Putamen (tissue), 1 donor: Measurements from ENCODE around the gene ZNF229.
"Not testable (repeated sequence)": the region's sequence is repeated elsewhere in the genome, so short reads cannot be mapped to it uniquely, and the experiment has no call there.

ENCODE experiments used
- DNase-seq: peaks from one replicate; pipeline ENCODE4 v3.0.0-alpha.2; 2016; ENCODE audit warnings: low spot score

ZNF229 gene

DNA sequence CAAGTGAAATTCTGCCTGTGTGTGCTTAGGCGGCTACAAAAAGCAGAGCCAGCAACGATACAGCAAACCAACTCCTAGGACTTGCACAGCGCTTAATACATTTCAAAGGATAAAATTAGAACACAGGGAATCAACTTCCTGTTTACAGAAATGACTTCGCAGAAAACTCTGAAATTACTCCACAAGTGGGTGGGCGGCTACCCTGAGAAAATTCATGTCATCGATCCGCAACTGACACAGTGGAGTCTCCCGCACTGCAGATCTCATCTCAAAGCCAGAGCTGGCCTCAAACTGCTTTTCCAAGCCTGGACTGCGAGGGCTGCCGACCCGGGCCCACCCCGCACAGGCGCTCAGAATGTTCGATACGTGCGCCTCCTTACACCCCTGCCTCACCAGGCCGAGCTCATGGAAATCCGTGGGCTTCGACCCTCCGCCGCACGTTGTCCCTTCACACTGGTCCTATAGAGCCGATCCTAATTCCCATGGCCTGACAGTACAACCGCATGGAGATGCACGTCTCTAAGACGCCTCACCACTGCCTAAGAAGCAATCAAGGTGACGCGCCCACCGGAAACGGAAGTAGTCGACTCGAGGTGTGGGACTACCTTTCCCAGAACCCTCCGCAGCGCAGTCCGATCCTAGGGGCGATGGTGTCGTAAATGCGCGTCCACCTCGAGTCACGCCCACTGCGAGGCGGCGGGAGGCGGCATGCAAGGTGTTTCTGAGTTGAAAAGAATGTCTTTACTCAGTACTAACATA, at the start of gene ZNF229:
TSS of gene ZNF229 (minus strand) at position 557 of the 759 bp plus-strand sequence. CDS start 5,625 bp downstream, outside the sequence.
- peak; percentile 82 for DNase-seq

DNA sequence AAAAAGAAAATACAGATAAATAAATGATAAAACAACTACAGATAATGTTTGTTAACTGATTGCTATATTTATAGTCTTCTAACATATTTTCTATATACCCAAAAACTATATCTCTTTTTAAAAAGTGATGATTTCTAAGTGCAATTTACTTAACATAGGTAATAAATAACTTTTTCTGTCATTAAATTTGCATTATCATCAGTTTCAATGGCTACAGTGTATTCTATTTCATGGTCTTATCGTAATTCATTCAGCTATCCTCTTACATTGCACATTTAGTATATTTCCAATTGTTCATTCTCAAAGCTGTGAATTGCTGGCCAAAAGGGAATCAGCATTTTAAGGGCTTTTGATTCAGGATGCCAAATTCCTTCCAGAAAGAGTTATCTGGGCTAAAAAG, 48.4 kb upstream of the ZNF229 start:
- no peak for DNase-seq

DNA sequence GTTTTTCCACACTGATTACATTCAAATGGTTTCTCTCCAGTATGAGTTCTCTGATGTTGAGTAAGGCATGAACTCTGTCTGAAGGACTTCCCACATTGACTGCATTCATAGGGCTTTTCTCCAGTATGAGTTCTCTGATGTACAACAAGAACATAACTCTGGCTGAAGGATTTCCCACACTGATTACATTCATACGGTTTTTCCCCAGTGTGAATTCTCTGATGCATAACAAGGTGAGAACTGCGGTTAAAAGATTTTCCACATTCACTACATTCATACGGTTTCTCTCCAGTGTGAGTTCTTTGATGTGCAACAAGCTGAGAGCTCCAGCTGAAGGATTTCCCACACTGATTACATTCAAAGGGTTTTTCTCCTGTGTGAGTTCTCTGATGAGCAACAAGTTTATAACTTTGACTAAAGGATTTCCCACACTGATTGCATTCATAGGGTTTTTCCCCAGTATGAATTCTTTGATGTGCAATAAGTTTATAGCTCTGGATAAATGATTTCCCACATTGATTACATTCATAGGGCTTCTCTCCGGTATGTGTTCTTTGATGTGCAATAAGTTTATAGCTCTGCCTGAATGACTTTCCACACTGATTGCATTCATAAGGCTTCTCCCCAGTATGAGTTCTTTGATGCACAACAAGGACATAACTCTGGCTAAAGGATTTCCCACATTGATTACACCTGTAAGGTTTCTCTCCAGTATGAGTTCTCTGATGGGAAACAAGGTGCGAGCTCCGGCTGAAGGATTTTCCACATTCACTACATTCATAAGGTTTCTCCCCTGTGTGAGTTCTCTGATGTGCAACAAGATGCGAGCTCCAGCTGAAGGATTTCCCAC, 28.5 kb upstream of the ZNF229 start:
- no peak for DNase-seq

DNA sequence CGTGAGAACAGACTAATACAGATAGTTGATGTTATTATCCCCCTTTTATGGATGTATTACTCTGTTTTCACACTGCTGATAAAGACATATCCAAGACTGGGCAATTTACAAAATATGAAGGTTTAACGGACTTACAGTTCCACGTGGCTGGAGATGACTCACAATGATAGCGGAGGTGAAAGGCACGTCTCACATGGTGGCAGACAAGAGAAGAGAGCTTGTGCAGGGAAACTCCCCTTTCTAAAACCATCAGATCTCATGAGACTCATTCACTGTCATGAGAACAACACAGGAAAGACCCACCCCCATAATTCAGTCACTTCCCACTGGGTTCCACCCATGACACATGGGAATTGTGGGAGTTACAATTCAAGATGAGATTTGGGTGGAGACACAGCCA, 20.5 kb upstream of the ZNF229 start:
- DNase-seq = not testable (repeated sequence)

DNA sequence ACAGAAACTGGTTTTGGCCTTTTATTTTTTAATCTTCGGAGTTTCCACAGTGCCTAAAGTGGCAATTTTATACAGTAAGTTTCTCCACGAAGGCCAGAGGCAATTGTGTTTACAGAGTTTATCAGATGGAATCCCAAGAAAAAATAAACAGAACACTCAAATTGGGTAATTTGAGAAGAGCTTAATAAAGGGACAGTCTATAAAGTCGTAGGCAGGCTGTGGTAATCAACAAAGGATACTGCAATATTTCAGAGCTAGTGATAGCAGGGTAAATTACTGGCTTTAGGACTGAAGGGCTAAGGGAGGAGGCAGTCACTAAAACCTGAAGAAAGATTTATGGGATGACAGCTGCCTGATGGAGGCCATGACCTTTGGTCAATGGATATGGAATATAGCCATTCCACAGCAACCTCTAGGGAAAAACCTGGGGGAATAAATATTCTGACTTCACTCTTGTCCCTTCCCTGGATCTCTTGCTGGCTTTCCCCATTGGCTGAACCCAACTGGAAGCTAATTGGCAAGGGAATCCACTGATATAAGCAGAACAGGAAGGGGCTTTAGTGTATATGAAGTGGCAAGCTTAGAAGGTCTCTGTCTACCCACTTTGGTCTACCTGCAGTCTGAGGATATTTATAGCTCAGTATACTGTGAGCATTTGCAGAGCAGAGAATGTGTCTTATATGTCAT, 14.5 kb upstream of the ZNF229 start:
- not testable (repeated sequence) for DNase-seq

DNA sequence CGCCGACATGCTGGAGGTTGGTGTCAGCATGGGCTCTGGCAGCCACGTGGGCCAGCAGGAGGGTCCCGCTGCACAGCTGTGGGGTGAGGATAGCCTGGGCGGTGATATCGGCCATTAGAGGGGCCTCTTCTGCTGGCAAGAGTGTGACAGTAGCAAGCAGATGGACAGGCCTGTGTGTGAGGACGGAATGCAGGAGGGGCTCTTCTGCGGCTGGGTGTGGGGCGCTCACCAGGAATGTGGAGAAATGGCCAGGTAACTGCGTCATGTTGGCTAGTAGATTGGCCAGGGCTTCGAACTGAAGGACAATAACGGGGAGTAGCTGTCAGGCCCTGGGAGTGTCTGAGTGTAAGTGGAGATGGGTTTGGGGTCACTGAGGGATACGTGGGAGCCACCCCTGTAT, 7.7 kb upstream of the ZNF229 start:
- DNase-seq = not testable (repeated sequence)

DNA sequence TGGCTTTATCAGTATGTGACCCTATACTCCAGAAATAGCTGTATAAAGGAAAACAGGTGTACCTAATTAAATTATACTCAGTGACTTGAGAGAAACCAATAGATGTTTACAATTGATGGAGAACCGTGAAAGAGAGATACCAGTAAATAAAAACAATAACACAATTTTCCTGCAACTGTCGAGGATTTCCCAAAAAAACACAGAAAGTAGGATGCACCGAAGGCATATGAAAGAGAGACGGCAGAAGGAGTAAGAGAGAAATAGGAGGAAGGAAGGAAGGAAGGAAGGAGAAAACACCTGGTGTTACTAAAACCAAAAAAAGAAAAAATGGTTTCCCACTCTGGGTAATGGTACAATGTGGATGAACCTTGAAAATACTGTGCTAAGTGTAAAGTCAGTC, 6.8 kb upstream of the ZNF229 start:
- no peak for DNase-seq

DNA sequence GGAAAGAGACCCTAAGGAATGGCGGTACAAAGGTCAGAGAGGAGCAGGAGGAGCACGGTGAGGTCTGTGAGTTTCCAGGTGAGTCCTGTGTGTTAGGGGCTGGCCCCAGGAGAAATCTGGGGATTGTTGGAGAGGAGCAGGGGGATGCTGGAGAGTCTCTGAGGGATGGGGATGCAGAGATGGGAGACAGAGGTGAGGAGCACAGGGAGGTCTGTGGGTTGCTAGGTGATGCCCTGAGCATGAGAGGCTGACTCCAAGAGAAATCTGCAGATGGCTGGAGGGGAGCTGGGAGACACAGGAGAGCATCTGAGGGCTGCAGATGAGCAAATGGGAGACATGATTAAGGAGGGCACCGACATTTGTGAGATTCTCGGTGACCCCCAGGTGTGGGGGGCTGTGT, 4.1 kb upstream of the ZNF229 start:
- DNase-seq = no peak

DNA sequence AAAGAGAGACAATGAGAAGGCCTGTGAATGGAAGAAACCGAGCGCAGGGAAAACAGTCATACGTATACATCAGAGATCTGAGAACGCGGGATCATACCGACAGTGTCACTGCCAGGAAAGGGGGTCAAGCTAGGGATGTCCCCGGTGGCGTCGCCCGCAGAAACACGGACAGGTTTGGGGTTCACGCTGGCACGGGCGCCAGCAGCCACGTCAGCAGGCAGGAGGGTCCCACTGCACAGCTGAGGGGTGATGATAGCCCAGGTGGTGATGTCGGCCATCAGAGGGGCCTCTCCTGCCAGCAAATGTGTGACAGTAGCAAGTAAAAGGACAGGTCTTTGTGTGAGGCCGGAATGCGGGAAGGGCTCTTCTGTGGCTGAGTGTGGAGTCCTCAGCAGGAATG, 3.4 kb upstream of the ZNF229 start:
- DNase-seq = no peak

DNA sequence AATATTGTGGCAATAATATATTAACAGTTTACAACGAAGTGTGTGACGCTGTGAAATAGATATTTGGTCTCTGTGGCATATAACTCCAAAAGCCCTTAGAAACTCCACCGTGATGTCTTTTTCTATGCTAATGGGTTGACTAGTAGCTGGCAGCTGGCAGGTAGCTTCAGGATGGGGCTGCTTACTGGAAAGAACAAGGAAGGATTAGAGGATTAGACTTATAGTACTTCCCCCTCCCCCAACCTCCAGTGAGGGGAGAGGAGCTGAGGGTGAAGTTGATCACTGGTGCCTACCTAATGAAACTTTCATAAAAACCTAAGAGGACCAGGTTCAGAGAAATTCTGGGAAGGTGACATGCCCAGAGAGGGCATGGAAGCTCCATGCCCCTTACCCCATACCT, 9.8 kb downstream of the ZNF229 start:
- DNase-seq = no peak

DNA sequence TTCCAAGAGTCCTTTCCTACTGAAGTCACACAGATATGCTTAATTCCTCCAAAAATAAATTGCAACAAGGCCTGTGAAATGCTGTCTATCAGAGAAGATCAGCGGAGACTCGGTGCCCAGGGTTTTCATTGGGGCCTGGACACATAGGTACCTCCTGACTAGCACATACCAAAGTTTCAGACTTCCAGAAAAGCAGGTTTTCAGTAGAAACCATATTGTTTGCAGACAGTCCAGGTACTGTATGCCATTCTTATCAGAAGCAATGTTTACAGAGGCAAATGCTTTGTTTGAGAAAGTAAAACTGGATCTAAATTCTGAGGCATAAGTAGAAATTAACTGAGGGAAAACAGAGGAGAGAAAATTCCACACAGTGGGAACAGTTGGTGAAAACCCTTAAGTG, 12.8 kb downstream of the ZNF229 start:
- no peak for DNase-seq

DNA sequence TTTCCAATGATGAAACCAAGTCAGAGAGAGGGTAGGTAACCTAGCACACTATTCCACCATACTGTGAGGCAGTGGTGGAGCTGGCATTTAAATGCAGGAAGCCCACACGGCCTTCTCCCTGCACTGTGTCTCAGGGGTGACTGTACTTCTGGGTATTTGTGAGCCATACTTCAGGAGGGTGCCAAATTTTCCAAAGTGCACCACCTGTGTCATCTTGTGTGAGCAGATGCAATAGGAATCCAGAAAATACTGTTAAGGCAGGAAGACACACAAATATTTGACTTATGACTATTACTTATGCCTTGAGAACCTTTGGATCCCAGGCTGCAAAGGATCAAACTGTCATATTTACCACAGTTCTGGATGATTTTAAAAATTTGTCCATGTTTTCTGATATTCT, 17.3 kb downstream of the ZNF229 start:
- no peak for DNase-seq

DNA sequence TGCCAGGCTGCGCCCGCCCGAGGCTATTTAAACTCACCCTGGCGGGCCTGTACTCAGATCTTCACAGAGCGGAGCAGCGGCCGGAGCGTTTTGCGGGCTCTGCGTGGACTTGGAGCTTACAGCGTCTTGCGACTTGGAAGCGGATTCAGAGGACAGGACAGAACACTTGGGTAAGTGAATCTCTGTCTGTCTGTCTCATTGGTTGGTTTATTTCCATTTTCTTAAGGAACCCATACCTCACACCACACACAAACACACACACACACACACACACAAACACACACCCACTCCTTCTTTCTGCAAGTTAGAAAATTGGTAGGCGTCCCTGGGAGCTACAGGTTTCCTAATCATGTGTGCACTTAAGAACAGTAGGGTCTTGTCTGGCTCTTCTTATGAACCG, 32.7 kb downstream of the ZNF229 start:
- DNase-seq = not testable (repeated sequence)

DNA sequence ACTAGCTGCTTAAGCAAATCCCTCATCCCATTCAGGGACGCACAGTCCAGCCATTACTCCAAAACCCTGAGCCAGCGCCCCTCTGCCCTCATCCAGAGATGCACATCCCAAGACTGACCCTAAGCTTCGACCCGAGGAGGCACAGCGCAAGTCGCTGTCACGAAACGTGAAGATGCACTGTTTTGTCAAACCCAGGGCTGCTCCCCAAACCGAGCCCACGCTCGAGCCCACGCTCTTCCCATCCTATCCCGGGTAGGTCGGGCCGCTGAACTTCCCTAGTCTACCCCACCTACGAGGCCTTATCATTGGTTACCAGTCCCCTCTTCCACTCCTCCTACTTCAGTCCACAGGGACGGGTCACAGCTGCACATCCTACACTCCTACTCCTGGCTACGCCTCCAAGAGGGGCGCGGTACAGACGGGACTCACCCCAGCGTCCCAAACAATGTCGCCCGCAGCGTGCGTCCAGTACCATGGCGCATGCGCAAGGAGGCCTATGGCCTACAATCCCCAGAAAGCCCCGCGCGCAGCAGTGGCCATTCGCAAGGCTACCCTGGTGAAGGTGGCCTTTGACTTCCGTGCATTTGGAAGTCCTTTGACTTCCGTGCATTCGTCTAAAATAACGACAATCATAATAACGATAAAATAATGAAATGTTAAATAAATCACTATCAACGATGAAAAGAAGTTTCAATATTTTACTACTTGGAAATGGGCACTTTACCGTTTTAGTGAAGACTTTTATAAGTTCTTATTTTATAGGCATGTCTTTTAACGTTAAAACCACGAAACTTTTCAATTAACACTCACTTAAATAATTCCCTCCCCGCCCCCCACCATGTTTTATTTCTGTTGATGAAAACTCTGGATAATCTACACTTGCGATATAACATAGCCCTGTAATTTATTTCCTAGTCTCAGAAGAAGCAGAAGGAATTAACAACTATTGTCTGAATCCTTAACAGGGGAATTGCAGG, 46.8 kb downstream of the ZNF229 start, which contains the start of gene ZNF285:
TSS of gene ZNF285 (minus strand) at position 470 of the 977 bp plus-strand sequence. CDS start 4,395 bp downstream, outside the sequence.
- DNase-seq = peak; percentile 87

DNA sequence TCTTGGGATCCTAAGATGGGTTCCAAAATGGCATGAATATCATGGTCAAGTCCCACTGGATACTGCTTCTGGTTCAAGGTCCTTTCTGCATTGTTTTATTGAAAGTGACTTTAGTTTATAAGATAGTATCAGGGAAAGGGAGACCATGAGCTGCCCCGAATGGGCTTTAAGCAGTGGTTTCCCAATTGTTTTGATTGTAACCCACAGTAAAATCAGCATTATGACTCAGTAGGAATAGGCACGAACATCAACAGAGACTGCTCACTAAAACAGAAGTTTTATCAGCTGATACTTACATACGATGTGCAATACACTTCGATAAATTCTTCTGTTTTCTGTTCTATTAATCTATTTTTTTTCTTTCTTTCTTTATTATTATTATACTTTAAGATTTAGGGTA, 59.0 kb downstream of the ZNF229 start:
- DNase-seq = not testable (repeated sequence)
